ENCODE results near the gene GLA.

GLA gene

DNA sequence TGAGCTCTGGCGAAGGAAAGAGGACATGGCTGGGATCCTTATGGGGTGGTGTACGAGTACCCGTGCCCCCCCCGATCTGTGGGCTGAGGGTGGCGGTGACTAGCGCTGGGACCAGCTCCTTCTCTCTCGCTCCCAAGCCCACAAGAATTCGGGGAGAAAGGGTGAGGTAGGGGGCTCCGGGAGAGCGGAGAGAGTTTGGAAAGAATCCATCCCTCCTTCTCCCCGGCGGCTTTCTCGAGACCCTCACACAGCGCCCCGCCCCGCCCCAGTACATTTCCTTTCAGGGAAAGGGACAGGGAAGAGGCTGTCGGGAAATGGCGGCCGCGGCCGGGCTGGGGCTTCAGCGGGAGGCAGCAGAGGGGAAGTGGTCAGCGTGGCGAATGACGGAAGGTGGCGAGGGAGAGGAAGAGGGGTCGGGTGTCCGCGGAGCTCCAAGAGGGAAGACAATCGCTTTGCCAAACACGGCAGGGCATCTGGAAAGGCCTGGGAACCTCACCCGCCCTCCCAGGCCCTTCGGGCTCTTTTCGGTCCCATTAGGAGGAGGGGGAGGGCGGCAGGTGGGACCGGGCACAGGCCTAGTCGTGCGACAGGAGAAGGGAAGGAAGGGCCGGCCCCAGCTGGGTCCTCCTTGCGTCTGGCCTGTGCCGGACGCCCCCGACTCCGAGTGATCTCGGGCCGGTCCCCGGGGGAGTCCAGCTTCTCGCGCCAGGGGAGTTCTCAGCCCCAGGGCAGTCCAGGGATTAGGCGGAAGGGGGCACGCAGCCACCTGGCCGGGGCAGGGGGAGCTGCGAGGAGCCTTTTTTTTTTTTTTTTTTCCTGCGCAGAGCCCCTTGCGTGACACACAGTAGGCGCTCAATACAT is 10.5 kb upstream of the GLA start:
- peak; percentile 63 for DNase-seq
- Histone ChIP-seq H3K27me3 (ENCODE audit: insufficient read depth, low read depth, severe bottlenecking) (peaks cover 12% of the 10 kb centered on the region), H3K9me3 (ENCODE audit: severe bottlenecking) (no peaks in the 10 kb centered on the region), H3K36me3 (no peaks in the 10 kb centered on the region; the same call in none of the 2 replicates), H3K27ac (peak overlapping the region; percentile 86), H3K4me3 (ENCODE audit: low read depth, low read length) (peak overlapping the region; percentile 51)
- TF ChIP-seq, protein P1, sequence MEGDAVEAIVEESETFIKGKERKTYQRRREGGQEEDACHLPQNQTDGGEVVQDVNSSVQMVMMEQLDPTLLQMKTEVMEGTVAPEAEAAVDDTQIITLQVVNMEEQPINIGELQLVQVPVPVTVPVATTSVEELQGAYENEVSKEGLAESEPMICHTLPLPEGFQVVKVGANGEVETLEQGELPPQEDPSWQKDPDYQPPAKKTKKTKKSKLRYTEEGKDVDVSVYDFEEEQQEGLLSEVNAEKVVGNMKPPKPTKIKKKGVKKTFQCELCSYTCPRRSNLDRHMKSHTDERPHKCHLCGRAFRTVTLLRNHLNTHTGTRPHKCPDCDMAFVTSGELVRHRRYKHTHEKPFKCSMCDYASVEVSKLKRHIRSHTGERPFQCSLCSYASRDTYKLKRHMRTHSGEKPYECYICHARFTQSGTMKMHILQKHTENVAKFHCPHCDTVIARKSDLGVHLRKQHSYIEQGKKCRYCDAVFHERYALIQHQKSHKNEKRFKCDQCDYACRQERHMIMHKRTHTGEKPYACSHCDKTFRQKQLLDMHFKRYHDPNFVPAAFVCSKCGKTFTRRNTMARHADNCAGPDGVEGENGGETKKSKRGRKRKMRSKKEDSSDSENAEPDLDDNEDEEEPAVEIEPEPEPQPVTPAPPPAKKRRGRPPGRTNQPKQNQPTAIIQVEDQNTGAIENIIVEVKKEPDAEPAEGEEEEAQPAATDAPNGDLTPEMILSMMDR (IDR thresholded peaks at IDR 0.05; ENCODE audit: low read depth, low read length): no peak

DNA sequence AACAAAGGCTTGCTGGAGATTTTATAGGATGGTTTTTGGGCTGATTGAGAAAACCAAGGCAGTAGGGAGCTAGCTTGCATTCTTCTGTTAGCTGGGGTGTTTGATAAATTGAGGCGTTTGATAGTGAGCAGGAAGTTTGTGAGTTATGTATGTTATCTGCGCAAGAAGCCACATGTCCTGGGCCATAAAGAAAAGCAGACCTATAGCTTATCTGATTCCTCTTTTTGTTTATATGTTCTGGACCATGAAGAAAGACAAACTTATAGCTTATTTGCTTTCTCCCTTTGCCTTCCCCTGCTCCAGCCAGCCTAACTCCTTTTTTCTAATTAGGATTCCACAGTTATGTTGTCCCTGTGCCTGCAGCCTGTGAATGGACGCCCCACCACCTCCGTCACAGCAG is 9.5 kb upstream of the GLA start:
- DNase-seq: no peak
- H3K9me3 ChIP-seq (ENCODE audit: severe bottlenecking): no peaks in the 10 kb centered on the region
- peaks cover 12% of the 10 kb centered on the region for H3K27me3 ChIP-seq (ENCODE audit: insufficient read depth, low read depth, severe bottlenecking)
- H3K4me3 ChIP-seq (ENCODE audit: low read depth, low read length): no peak overlapping the region
- TF ChIP-seq, protein P1 (IDR thresholded peaks at IDR 0.05; ENCODE audit: low read depth, low read length): no peak
- peaks cover 2% of the 10 kb centered on the region for H3K36me3 ChIP-seq
- no peak overlapping the region for H3K27ac ChIP-seq

DNA sequence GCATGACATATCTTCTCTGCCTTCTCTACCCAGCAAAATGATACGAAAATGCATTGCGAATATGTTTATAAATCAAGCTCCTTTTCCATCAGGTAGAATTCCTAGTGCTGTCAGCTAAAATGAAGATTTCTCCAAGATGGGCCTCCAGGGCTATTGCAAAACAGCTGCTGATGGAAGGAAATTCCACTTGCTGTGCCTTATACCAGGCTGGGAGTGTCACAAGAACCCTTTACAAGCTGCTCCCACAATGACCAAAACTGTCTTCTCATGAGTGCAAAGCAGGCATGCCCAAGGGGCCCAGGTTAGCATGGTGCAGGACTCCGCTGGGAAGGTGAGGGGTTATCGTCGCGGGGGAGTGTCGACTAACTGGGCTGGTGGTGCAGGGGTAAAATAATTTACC is 9.0 kb upstream of the GLA start:
- Histone ChIP-seq H3K27ac (no peak overlapping the region), H3K27me3 (ENCODE audit: insufficient read depth, low read depth, severe bottlenecking) (peaks cover 12% of the 10 kb centered on the region), H3K9me3 (ENCODE audit: severe bottlenecking) (no peaks in the 10 kb centered on the region), H3K4me3 (ENCODE audit: low read depth, low read length) (no peak overlapping the region), H3K36me3 (peaks cover 2% of the 10 kb centered on the region)
- no peak for DNase-seq
- TF ChIP-seq, protein P1 (IDR thresholded peaks at IDR 0.05; ENCODE audit: low read depth, low read length): no peak

DNA sequence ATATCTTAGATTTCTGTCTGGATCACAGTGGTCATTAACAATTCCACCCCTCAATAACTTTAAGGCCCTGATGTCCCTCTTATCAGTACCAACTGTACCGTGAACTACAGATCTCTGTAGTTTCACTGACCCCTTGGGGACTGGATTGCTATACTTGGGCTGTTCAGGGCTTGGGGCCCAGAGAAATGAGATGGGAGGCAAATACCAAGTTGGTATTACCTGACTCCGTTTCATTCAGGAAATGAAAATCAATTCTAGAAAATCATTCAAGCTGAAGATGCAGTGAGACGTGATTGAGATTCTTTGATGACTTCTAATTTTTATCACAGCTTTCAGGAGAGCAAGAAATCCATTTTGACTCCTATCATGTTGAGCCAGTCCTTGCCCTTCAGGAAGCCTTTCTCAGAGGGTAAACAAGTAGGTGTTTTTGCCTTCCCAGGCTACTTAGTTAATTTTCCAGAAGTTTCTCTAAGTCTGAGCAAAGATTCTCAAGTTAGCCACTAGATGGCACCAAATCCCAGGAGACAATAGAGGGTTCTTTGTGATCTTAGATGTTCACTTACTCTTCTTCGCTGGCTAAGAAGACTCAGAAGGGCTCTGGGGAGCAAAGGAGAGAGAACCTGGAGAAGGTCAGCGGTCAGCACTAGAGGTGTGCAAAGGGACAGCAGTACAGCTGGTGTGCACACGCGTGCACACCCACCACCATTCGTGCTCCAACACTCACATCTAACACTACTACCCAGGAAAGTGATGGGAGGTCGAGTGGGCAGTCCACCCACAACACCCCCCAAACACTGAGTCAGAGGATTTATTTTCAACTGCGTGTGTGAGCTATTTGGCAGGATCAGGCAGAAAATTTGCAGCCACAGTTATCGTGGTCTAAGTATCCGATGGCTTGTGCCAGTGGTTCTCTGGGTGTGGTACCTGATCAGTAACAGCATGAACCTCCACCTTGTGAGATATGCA is 7.7 kb upstream of the GLA start:
- H3K4me3 ChIP-seq (ENCODE audit: low read depth, low read length): no peak overlapping the region

DNA sequence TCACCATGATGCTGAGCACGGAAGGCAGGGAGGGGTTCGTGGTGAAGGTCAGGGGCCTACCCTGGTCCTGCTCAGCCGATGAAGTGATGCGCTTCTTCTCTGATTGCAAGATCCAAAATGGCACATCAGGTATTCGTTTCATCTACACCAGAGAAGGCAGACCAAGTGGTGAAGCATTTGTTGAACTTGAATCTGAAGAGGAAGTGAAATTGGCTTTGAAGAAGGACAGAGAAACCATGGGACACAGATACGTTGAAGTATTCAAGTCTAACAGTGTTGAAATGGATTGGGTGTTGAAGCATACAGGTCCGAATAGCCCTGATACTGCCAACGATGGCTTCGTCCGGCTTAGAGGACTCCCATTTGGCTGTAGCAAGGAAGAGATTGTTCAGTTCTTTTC is 4.3 kb upstream of the GLA start:
- Histone ChIP-seq H3K4me3 (ENCODE audit: low read depth, low read length) (no peak overlapping the region), H3K9me3 (ENCODE audit: severe bottlenecking) (no peaks in the 10 kb centered on the region), H3K27ac (no peak overlapping the region)

More for the DNA sequence above, 7.7 kb upstream of the GLA start:
- peak; percentile 22 for DNase-seq
- Histone ChIP-seq H3K27ac (no peak overlapping the region), H3K9me3 (ENCODE audit: severe bottlenecking) (no peaks in the 10 kb centered on the region), H3K27me3 (ENCODE audit: insufficient read depth, low read depth, severe bottlenecking) (peaks cover 12% of the 10 kb centered on the region), H3K36me3 (peaks cover 2% of the 10 kb centered on the region)
- TF ChIP-seq, protein P1 (IDR thresholded peaks at IDR 0.05; ENCODE audit: low read depth, low read length): peak; percentile 52

More for the DNA sequence above, 4.3 kb upstream of the GLA start:
- TF ChIP-seq, protein P1 (IDR thresholded peaks at IDR 0.05; ENCODE audit: low read depth, low read length): no peak
- no peaks in the 10 kb centered on the region for H3K27me3 ChIP-seq (ENCODE audit: insufficient read depth, low read depth, severe bottlenecking)
- H3K36me3 ChIP-seq: peaks cover 4% of the 10 kb centered on the region
- no peak for DNase-seq
